Astrocyte (in vitro differentiated cells and primary cell): ENCODE results near the gene MIB2. TPM values are rescaled to one million over a fixed set of nuclear protein-coding genes. Genes with fewer than 3 reads are reported as not detected.

Experiments used
- DNase-seq: peaks from one replicate; pipeline ENCODE4 v3.0.0-alpha.2; 2010; ENCODE audit warnings: low read depth
- FAIRE-seq: peaks from 2 replicates; lab custom pipeline; 2011; peaks lifted over from hg19 to GRCh38; lab: Jason Lieb, UNC
- H2AFZ ChIP-seq: 2 replicates; pipeline ENCODE4 v1.6.0; 2012; ENCODE audit warnings: low read depth, low read length, inconsistent platforms
- H3K27ac ChIP-seq: 2 replicates; pipeline ENCODE4 v1.5.1; 2011; ENCODE audit warnings: low read depth, low read length, inconsistent platforms
- H3K27me3 ChIP-seq: 2 replicates; pipeline ENCODE4 v1.6.0; 2011; ENCODE audit warnings: low read length, inconsistent platforms; ENCODE audit not compliant: insufficient read depth
- H3K36me3 ChIP-seq: 2 replicates; pipeline ENCODE4 v1.5.1; 2011; ENCODE audit warnings: low read length, inconsistent platforms; ENCODE audit not compliant: insufficient read depth
- H3K4me1 ChIP-seq: 2 replicates; pipeline ENCODE4 v1.5.1; 2011; ENCODE audit warnings: low read length, inconsistent platforms; ENCODE audit not compliant: insufficient read depth
- H3K4me2 ChIP-seq: 2 replicates; pipeline ENCODE4 v1.6.0; 2012; ENCODE audit warnings: low read length, inconsistent platforms
- H3K4me3 ChIP-seq: 2 replicates; pipeline ENCODE4 v1.5.1; 2011; ENCODE audit warnings: low read depth, mild to moderate bottlenecking, low read length, inconsistent platforms; ENCODE audit not compliant: insufficient read depth
- H3K79me2 ChIP-seq: 2 replicates; pipeline ENCODE4 v1.6.0; 2012; ENCODE audit warnings: mild to moderate bottlenecking, low read length, inconsistent platforms; ENCODE audit not compliant: insufficient read depth
- H3K9ac ChIP-seq: 2 replicates; pipeline ENCODE4 v1.6.0; 2012; ENCODE audit warnings: mild to moderate bottlenecking, low read length, inconsistent platforms
- H3K9me3 ChIP-seq: 2 replicates; pipeline ENCODE4 v1.5.1; 2012; ENCODE audit warnings: low read depth, mild to moderate bottlenecking, low read length, inconsistent platforms; ENCODE audit not compliant: insufficient read depth
- H4K20me1 ChIP-seq: 2 replicates; pipeline ENCODE4 v1.6.0; 2012; ENCODE audit warnings: low read length, inconsistent platforms; ENCODE audit not compliant: insufficient read depth
- H3K27ac Mint-ChIP-seq: one replicate; pipeline ENCODE4 v1.8.0; 2021; ENCODE audit warnings: mild to moderate bottlenecking, mixed read lengths; ENCODE audit not compliant: unreplicated experiment
- H3K27me3 Mint-ChIP-seq: one replicate; pipeline ENCODE4 v1.8.0; 2021; ENCODE audit warnings: low read depth, mixed read lengths; ENCODE audit not compliant: unreplicated experiment
- H3K36me3 Mint-ChIP-seq: one replicate; pipeline ENCODE4 v1.8.0; 2021; ENCODE audit warnings: low read depth, mixed read lengths; ENCODE audit not compliant: unreplicated experiment
- H3K4me1 Mint-ChIP-seq: one replicate; pipeline ENCODE4 v1.8.0; 2021; ENCODE audit warnings: low read depth, mixed read lengths; ENCODE audit not compliant: unreplicated experiment
- H3K4me3 Mint-ChIP-seq: one replicate; pipeline ENCODE4 v1.8.0; 2021; ENCODE audit warnings: mild to moderate bottlenecking, moderate library complexity, mixed read lengths; ENCODE audit not compliant: unreplicated experiment
- H3K9me3 Mint-ChIP-seq: one replicate; pipeline ENCODE4 v1.8.0; 2021; ENCODE audit warnings: mild to moderate bottlenecking, mixed read lengths; ENCODE audit not compliant: unreplicated experiment
- CTCF ChIP-seq: IDR thresholded peaks from 2 replicates; pipeline ENCODE4 v1.5.1; 2011; ENCODE audit warnings: low read depth, mild to moderate bottlenecking, inconsistent platforms, low read length, moderate library complexity; ENCODE audit not compliant: insufficient read depth
- EZH2 ChIP-seq: IDR thresholded peaks from 2 replicates; pipeline ENCODE4 v1.6.1; 2012; ENCODE audit warnings: mild to moderate bottlenecking, low read length, inconsistent platforms; ENCODE audit not compliant: insufficient read depth
- total RNA-seq: library from RNA; stranded (reverse); gene quantifications from 2 replicates; pipeline ENCODE4 v1.2.1, GENCODE V29; 2021

MIB2 gene
- total RNA-seq, 1 donor from 2014 or later, result 80.1 TPM

- Histone ChIP-seq H3K79me2 (no peaks in the 10 kb centered on the region), H3K9ac (no peak overlapping the region), H3K36me3 (no peaks in the 10 kb centered on the region), H3K4me1 (peaks cover 10% of the 10 kb centered on the region), H3K27ac (no peak overlapping the region), H2AFZ (no peak overlapping the region), H3K27me3 (peaks cover 13% of the 10 kb centered on the region), H3K9me3 (no peaks in the 10 kb centered on the region), H4K20me1 (peaks cover 5% of the 10 kb centered on the region), H3K4me2 (peak overlapping the region; percentile 41), H3K4me3 (no peak overlapping the region)
- TF ChIP-seq EZH2 (no peak), CTCF (no peak)
- FAIRE-seq (no peak), DNase-seq (no peak)
- Mint-ChIP-seq H3K4me3 (no peak overlapping the region), H3K9me3 (no peaks in the 10 kb centered on the region), H3K27me3 (peaks cover 12% of the 10 kb centered on the region), H3K4me1 (no peaks in the 10 kb centered on the region), H3K36me3 (no peaks in the 10 kb centered on the region), H3K27ac (no peak overlapping the region)
Measured at GRCh38 chr1:1597275-1597930, 17.9 kb upstream of the MIB2 start.

- no peak for FAIRE-seq
- Histone ChIP-seq H3K79me2 (no peaks in the 10 kb centered on the region), H3K4me3 (no peak overlapping the region), H3K9ac (no peak overlapping the region), H3K27ac (no peak overlapping the region), H3K4me2 (no peak overlapping the region), H3K9me3 (no peaks in the 10 kb centered on the region), H3K36me3 (no peaks in the 10 kb centered on the region), H2AFZ (no peak overlapping the region), H4K20me1 (peaks cover 5% of the 10 kb centered on the region), H3K4me1 (peaks cover 10% of the 10 kb centered on the region), H3K27me3 (peaks cover 13% of the 10 kb centered on the region)
- no peak for TF ChIP-seq EZH2
- no peak for TF ChIP-seq CTCF
- Mint-ChIP-seq H3K27me3 (peaks cover 14% of the 10 kb centered on the region), H3K4me3 (peak overlapping the region; percentile 45), H3K9me3 (no peaks in the 10 kb centered on the region), H3K36me3 (no peaks in the 10 kb centered on the region), H3K27ac (no peak overlapping the region), H3K4me1 (no peaks in the 10 kb centered on the region)
- DNase-seq, result no peak
Measured at GRCh38 chr1:1598051-1598719, 17.1 kb upstream of the MIB2 start.

DNA sequence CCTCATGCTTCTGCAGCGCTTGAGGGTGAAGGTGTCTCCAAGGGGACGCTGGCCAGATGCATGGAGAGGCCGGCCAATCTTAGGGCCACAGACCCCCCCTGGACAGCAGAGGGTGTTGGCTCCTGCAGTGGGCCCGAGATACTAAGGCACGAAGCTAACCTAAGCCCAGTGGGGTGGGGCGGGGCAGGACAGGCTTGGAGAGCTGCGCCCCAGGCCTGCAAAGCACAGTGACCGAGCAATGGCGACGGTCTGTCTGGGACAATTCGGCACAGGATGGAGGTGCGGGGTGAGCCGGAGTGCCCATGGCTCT, 16.6 kb upstream of the MIB2 start:
- Histone ChIP-seq H3K4me3 (no peak overlapping the region), H3K27ac (no peak overlapping the region), H3K9me3 (no peaks in the 10 kb centered on the region), H3K9ac (no peak overlapping the region), H3K36me3 (no peaks in the 10 kb centered on the region), H3K4me1 (peaks cover 10% of the 10 kb centered on the region), H3K4me2 (peak overlapping the region; percentile 74), H4K20me1 (peaks cover 5% of the 10 kb centered on the region), H3K27me3 (peaks cover 13% of the 10 kb centered on the region), H3K79me2 (no peaks in the 10 kb centered on the region), H2AFZ (no peak overlapping the region)
- DNase-seq (no peak), FAIRE-seq (no peak)
- Mint-ChIP-seq H3K4me1 (no peaks in the 10 kb centered on the region), H3K9me3 (no peaks in the 10 kb centered on the region), H3K4me3 (peak overlapping the region; percentile 80), H3K27me3 (peaks cover 17% of the 10 kb centered on the region), H3K36me3 (no peaks in the 10 kb centered on the region), H3K27ac (no peak overlapping the region)
- TF ChIP-seq EZH2 (no peak), CTCF (no peak)
